HL-60 (cell line): Measurements from ENCODE around the gene TIGD6.

Experiments
- CTCF ChIP-seq: IDR thresholded peaks from one replicate; pipeline ENCODE4 v1.5.1; 2011; ENCODE audit warnings: low read length, control low read depth, inconsistent platforms; ENCODE audit not compliant: insufficient read depth
- GABPA ChIP-seq: IDR thresholded peaks from 2 replicates; pipeline ENCODE4 v1.6.1; 2012; ENCODE audit warnings: low read depth
- REST ChIP-seq: IDR thresholded peaks from 2 replicates; pipeline ENCODE4 v1.6.1; 2012; ENCODE audit warnings: low read depth; ENCODE audit not compliant: insufficient replicate concordance
- SPI1 ChIP-seq: IDR thresholded peaks from 2 replicates; pipeline ENCODE4 v1.6.1; 2012; ENCODE audit warnings: low read depth, mild to moderate bottlenecking, borderline replicate concordance

- TF ChIP-seq CTCF: no peak
- no peak for TF ChIP-seq REST
- TF ChIP-seq SPI1: no peak
- no peak for TF ChIP-seq GABPA
Measured at GRCh38 chr5:150022158-150022531, 21.7 kb upstream of the TIGD6 start.
